ENCODE measurements around the gene TMEM163.

TMEM163 gene

GRCh38 chr2:134553657-134554056, 165.1 kb downstream of the TMEM163 start:
- Histone ChIP-seq H3K9ac (ENCODE audit: low read depth in 1 of 2, low read length in 2 of 2) (no peak overlapping the region), H3K27me3 (ENCODE audit: control insufficient read depth in 2 of 2, insufficient read depth in 2 of 2, low read length in 2 of 2) (no peaks in the 10 kb centered on the region), H3K4me1 (ENCODE audit: control insufficient read depth in 2 of 2, insufficient read depth in 2 of 2, low read length in 2 of 2) (no peaks in the 10 kb centered on the region), H3K36me3 (ENCODE audit: control insufficient read depth in 2 of 2, insufficient read depth in 2 of 2, low read length in 2 of 2) (no peaks in the 10 kb centered on the region), H3K27ac (ENCODE audit: low read depth in 2 of 2, low read length in 2 of 2) (no peak overlapping the region), H3K4me3 (ENCODE audit: low read length in 2 of 2) (no peak overlapping the region), H3K9me3 (ENCODE audit: control insufficient read depth in 2 of 2, low read length in 2 of 2) (no peaks in the 10 kb centered on the region)

GRCh38 chr2:134550566-134551164, 168.1 kb downstream of the TMEM163 start:
- Histone ChIP-seq H3K27ac (ENCODE audit: low read depth in 2 of 2, low read length in 2 of 2) (no peak overlapping the region), H3K36me3 (ENCODE audit: control insufficient read depth in 2 of 2, insufficient read depth in 2 of 2, low read length in 2 of 2) (no peaks in the 10 kb centered on the region), H3K9me3 (ENCODE audit: control insufficient read depth in 2 of 2, low read length in 2 of 2) (no peaks in the 10 kb centered on the region), H3K27me3 (ENCODE audit: control insufficient read depth in 2 of 2, insufficient read depth in 2 of 2, low read length in 2 of 2) (no peaks in the 10 kb centered on the region), H3K4me1 (ENCODE audit: control insufficient read depth in 2 of 2, insufficient read depth in 2 of 2, low read length in 2 of 2) (no peaks in the 10 kb centered on the region), H3K4me3 (ENCODE audit: low read length in 2 of 2) (no peak overlapping the region), H3K9ac (ENCODE audit: low read depth in 1 of 2, low read length in 2 of 2) (no peak overlapping the region)

- Histone ChIP-seq H3K4me1 (ENCODE audit: control insufficient read depth in 2 of 2, insufficient read depth in 2 of 2, low read length in 2 of 2) (no peaks in the 10 kb centered on the region), H3K9ac (ENCODE audit: low read depth in 1 of 2, low read length in 2 of 2) (no peak overlapping the region), H3K27me3 (ENCODE audit: control insufficient read depth in 2 of 2, insufficient read depth in 2 of 2, low read length in 2 of 2) (no peaks in the 10 kb centered on the region), H3K4me3 (ENCODE audit: low read length in 2 of 2) (no peak overlapping the region), H3K27ac (ENCODE audit: low read depth in 2 of 2, low read length in 2 of 2) (no peak overlapping the region), H3K9me3 (ENCODE audit: control insufficient read depth in 2 of 2, low read length in 2 of 2) (no peaks in the 10 kb centered on the region), H3K36me3 (ENCODE audit: control insufficient read depth in 2 of 2, insufficient read depth in 2 of 2, low read length in 2 of 2) (no peaks in the 10 kb centered on the region)
Observed at GRCh38 chr2:134549104-134549503, 169.7 kb downstream of the TMEM163 start.

GRCh38 chr2:134540990-134541389, 177.8 kb downstream of the TMEM163 start:
- Histone ChIP-seq H3K9ac (ENCODE audit: low read depth in 1 of 2, low read length in 2 of 2) (no peak overlapping the region), H3K27ac (ENCODE audit: low read depth in 2 of 2, low read length in 2 of 2) (no peak overlapping the region), H3K4me1 (ENCODE audit: control insufficient read depth in 2 of 2, insufficient read depth in 2 of 2, low read length in 2 of 2) (no peaks in the 10 kb centered on the region), H3K36me3 (ENCODE audit: control insufficient read depth in 2 of 2, insufficient read depth in 2 of 2, low read length in 2 of 2) (no peaks in the 10 kb centered on the region), H3K9me3 (ENCODE audit: control insufficient read depth in 2 of 2, low read length in 2 of 2) (no peaks in the 10 kb centered on the region), H3K4me3 (ENCODE audit: low read length in 2 of 2) (no peak overlapping the region), H3K27me3 (ENCODE audit: control insufficient read depth in 2 of 2, insufficient read depth in 2 of 2, low read length in 2 of 2) (no peaks in the 10 kb centered on the region)

GRCh38 chr2:134539981-134540380, 178.8 kb downstream of the TMEM163 start:
- H3K36me3 ChIP-seq (ENCODE audit: control insufficient read depth in 2 of 2, insufficient read depth in 2 of 2, low read length in 2 of 2): no peaks in the 10 kb centered on the region
- no peak overlapping the region for H3K27ac ChIP-seq (ENCODE audit: low read depth in 2 of 2, low read length in 2 of 2)
- H3K4me3 ChIP-seq (ENCODE audit: low read length in 2 of 2): no peak overlapping the region
- no peaks in the 10 kb centered on the region for H3K4me1 ChIP-seq (ENCODE audit: control insufficient read depth in 2 of 2, insufficient read depth in 2 of 2, low read length in 2 of 2)
- H3K9ac ChIP-seq (ENCODE audit: low read depth in 1 of 2, low read length in 2 of 2): no peak overlapping the region
- no peaks in the 10 kb centered on the region for H3K27me3 ChIP-seq (ENCODE audit: control insufficient read depth in 2 of 2, insufficient read depth in 2 of 2, low read length in 2 of 2)
- H3K9me3 ChIP-seq (ENCODE audit: control insufficient read depth in 2 of 2, low read length in 2 of 2): no peaks in the 10 kb centered on the region

- no peaks in the 10 kb centered on the region for H3K27me3 ChIP-seq (ENCODE audit: control insufficient read depth in 2 of 2, insufficient read depth in 2 of 2, low read length in 2 of 2)
- H3K4me1 ChIP-seq (ENCODE audit: control insufficient read depth in 2 of 2, insufficient read depth in 2 of 2, low read length in 2 of 2): no peaks in the 10 kb centered on the region
- H3K4me3 ChIP-seq (ENCODE audit: low read length in 2 of 2): no peak overlapping the region
- H3K9me3 ChIP-seq (ENCODE audit: control insufficient read depth in 2 of 2, low read length in 2 of 2): no peaks in the 10 kb centered on the region
- H3K27ac ChIP-seq (ENCODE audit: low read depth in 2 of 2, low read length in 2 of 2): no peak overlapping the region
- no peak overlapping the region for H3K9ac ChIP-seq (ENCODE audit: low read depth in 1 of 2, low read length in 2 of 2)
- no peaks in the 10 kb centered on the region for H3K36me3 ChIP-seq (ENCODE audit: control insufficient read depth in 2 of 2, insufficient read depth in 2 of 2, low read length in 2 of 2)
Observed at GRCh38 chr2:134537702-134538101, 181.1 kb downstream of the TMEM163 start.

- Histone ChIP-seq H3K4me3 (ENCODE audit: low read length in 2 of 2) (no peak overlapping the region), H3K4me1 (ENCODE audit: control insufficient read depth in 2 of 2, insufficient read depth in 2 of 2, low read length in 2 of 2) (no peaks in the 10 kb centered on the region)
Observed at GRCh38 chr2:134537121-134537520, 181.7 kb downstream of the TMEM163 start.

GRCh38 chr2:134536296-134536695, 182.5 kb downstream of the TMEM163 start:
- H3K27ac ChIP-seq (ENCODE audit: low read depth in 2 of 2, low read length in 2 of 2): no peak overlapping the region
- H3K4me3 ChIP-seq (ENCODE audit: low read length in 2 of 2): no peak overlapping the region

More at GRCh38 chr2:134537121-134537520, 181.7 kb downstream of the TMEM163 start:
- H3K27me3 ChIP-seq (ENCODE audit: control insufficient read depth in 2 of 2, insufficient read depth in 2 of 2, low read length in 2 of 2): no peaks in the 10 kb centered on the region
- H3K36me3 ChIP-seq (ENCODE audit: control insufficient read depth in 2 of 2, insufficient read depth in 2 of 2, low read length in 2 of 2): no peaks in the 10 kb centered on the region
- no peak overlapping the region for H3K9ac ChIP-seq (ENCODE audit: low read depth in 1 of 2, low read length in 2 of 2)
- no peaks in the 10 kb centered on the region for H3K9me3 ChIP-seq (ENCODE audit: control insufficient read depth in 2 of 2, low read length in 2 of 2)
- no peak overlapping the region for H3K27ac ChIP-seq (ENCODE audit: low read depth in 2 of 2, low read length in 2 of 2)

GRCh38 chr2:134532537-134532936, 186.3 kb downstream of the TMEM163 start:
- Histone ChIP-seq H3K9me3 (ENCODE audit: control insufficient read depth in 2 of 2, low read length in 2 of 2) (no peaks in the 10 kb centered on the region), H3K4me3 (ENCODE audit: low read length in 2 of 2) (no peak overlapping the region), H3K27ac (ENCODE audit: low read depth in 2 of 2, low read length in 2 of 2) (no peak overlapping the region), H3K4me1 (ENCODE audit: control insufficient read depth in 2 of 2, insufficient read depth in 2 of 2, low read length in 2 of 2) (no peaks in the 10 kb centered on the region), H3K9ac (ENCODE audit: low read depth in 1 of 2, low read length in 2 of 2) (no peak overlapping the region), H3K36me3 (ENCODE audit: control insufficient read depth in 2 of 2, insufficient read depth in 2 of 2, low read length in 2 of 2) (no peaks in the 10 kb centered on the region), H3K27me3 (ENCODE audit: control insufficient read depth in 2 of 2, insufficient read depth in 2 of 2, low read length in 2 of 2) (no peaks in the 10 kb centered on the region)

More at GRCh38 chr2:134536296-134536695, 182.5 kb downstream of the TMEM163 start:
- Histone ChIP-seq H3K27me3 (ENCODE audit: control insufficient read depth in 2 of 2, insufficient read depth in 2 of 2, low read length in 2 of 2) (no peaks in the 10 kb centered on the region), H3K4me1 (ENCODE audit: control insufficient read depth in 2 of 2, insufficient read depth in 2 of 2, low read length in 2 of 2) (no peaks in the 10 kb centered on the region), H3K9me3 (ENCODE audit: control insufficient read depth in 2 of 2, low read length in 2 of 2) (no peaks in the 10 kb centered on the region), H3K36me3 (ENCODE audit: control insufficient read depth in 2 of 2, insufficient read depth in 2 of 2, low read length in 2 of 2) (no peaks in the 10 kb centered on the region), H3K9ac (ENCODE audit: low read depth in 1 of 2, low read length in 2 of 2) (no peak overlapping the region)

- Histone ChIP-seq H3K4me3 (ENCODE audit: low read length in 2 of 2) (no peak overlapping the region), H3K27ac (ENCODE audit: low read depth in 2 of 2, low read length in 2 of 2) (no peak overlapping the region), H3K9ac (ENCODE audit: low read depth in 1 of 2, low read length in 2 of 2) (no peak overlapping the region), H3K36me3 (ENCODE audit: control insufficient read depth in 2 of 2, insufficient read depth in 2 of 2, low read length in 2 of 2) (no peaks in the 10 kb centered on the region), H3K9me3 (ENCODE audit: control insufficient read depth in 2 of 2, low read length in 2 of 2) (no peaks in the 10 kb centered on the region), H3K27me3 (ENCODE audit: control insufficient read depth in 2 of 2, insufficient read depth in 2 of 2, low read length in 2 of 2) (peaks cover 0 to 2% of the 10 kb centered on the region in 2 donors), H3K4me1 (ENCODE audit: control insufficient read depth in 2 of 2, insufficient read depth in 2 of 2, low read length in 2 of 2) (no peaks in the 10 kb centered on the region)
Observed at GRCh38 chr2:134527381-134527780, 191.4 kb downstream of the TMEM163 start.
